SK-N-SH (cell line): Measurements from ENCODE around the gene MAD1L1. TPM values are rescaled to one million over a fixed set of nuclear protein-coding genes. Genes with fewer than 3 reads are reported as not detected.

Experiments used
- CTCF ChIA-PET: fragments of 300-600, 350-600 bp; formaldehyde crosslinking; extraction: SDS; loops from one replicate; lab custom pipeline; 2021; lab: Yijun Ruan, JAX
- POLR2A ChIA-PET: fragments of 350-600 bp; sonication (Branson Sonifier 250); formaldehyde crosslinking; extraction: SDS; loops from one replicate; lab custom pipeline; 2020; ENCODE audit warnings: antibody characterized with exemption, inconsistent platforms; lab: Yijun Ruan, JAX
- DNase-seq: peaks from one replicate; pipeline ENCODE4 v3.0.0; 2012
- H2AFZ ChIP-seq: fragments of 200-600 bp; sonication (generic); 2 replicates; pipeline ENCODE4 v1.8.1; 2016; ENCODE audit warnings: antibody characterized with exemption, mild to moderate bottlenecking, low read depth
- H3F3A ChIP-seq: fragments of 200-600 bp; sonication (generic); replicated peaks from 2 replicates; pipeline ENCODE3; 2016; ENCODE audit warnings: antibody characterized with exemption, mild to moderate bottlenecking; ENCODE audit not compliant: insufficient read depth
- H3K27ac ChIP-seq, 2 experiments: fragments of 200-500 bp in 1 of 2; fragments of 200-600 bp in 1 of 2; sonication (Bioruptor generic) in 1 of 2; sonication (generic), shearing (Covaris generic) in 1 of 2; 2 replicates each; pipeline versions ENCODE4 v1.5.1 to v1.6.1; 2014 to 2016; ENCODE audit warnings: low read depth in 2 of 2, inconsistent platforms in 1 of 2, low read length in 1 of 2, mild to moderate bottlenecking in 1 of 2, mixed read lengths in 1 of 2
- H3K27me3 ChIP-seq: fragments of 200-600 bp; sonication (generic), shearing (Covaris generic); 2 replicates; pipeline ENCODE4 v1.6.1; 2016; ENCODE audit warnings: mixed run types; ENCODE audit not compliant: insufficient read depth
- H3K36me3 ChIP-seq, 2 experiments: fragments of 200-500 bp in 1 of 2; fragments of 200-600 bp in 1 of 2; sonication (Bioruptor generic) in 1 of 2; sonication (generic) in 1 of 2; replicated peaks in 1 of 2; 2 replicates each; pipeline versions ENCODE3 to v1.5.1; 2014 to 2016; ENCODE audit warnings: low read length in 1 of 2, mild to moderate bottlenecking in 1 of 2; ENCODE audit not compliant: insufficient read depth in 2 of 2, control insufficient read depth in 1 of 2
- H3K4me1 ChIP-seq, 2 experiments: fragments of 200-500 bp in 1 of 2; fragments of 200-600 bp in 1 of 2; sonication (Bioruptor generic) in 1 of 2; sonication (generic), shearing (Covaris generic) in 1 of 2; 2 replicates each; pipeline versions ENCODE4 v1.5.1 to v1.6.1; 2014 to 2016; ENCODE audit warnings: low read depth in 1 of 2, low read length in 1 of 2, mixed run types in 1 of 2; ENCODE audit not compliant: insufficient read depth in 2 of 2, control insufficient read depth in 1 of 2
- H3K4me2 ChIP-seq: fragments of 200-600 bp; sonication (generic), shearing (Covaris generic); 2 replicates; pipeline ENCODE4 v1.6.1; 2017; ENCODE audit warnings: mixed run types
- H3K4me3 ChIP-seq, 2 experiments: fragments of 200-500 bp in 1 of 2; fragments of 200-600 bp in 1 of 2; sonication (Bioruptor generic) in 1 of 2; sonication (generic), shearing (Covaris generic) in 1 of 2; 2 replicates each; pipeline versions ENCODE4 v1.5.1 to v1.8.1; 2014 to 2016; ENCODE audit warnings: low read depth in 2 of 2, inconsistent platforms in 1 of 2, low read length in 1 of 2, mild to moderate bottlenecking in 1 of 2, mixed read lengths in 1 of 2, moderate library complexity in 1 of 2
- H3K79me2 ChIP-seq: fragments of 200-600 bp; sonication (generic); 2 replicates; pipeline ENCODE4 v1.8.1; 2017; ENCODE audit warnings: mild to moderate bottlenecking; ENCODE audit not compliant: insufficient read depth
- H3K9ac ChIP-seq: fragments of 200-600 bp; sonication (generic); 2 replicates; pipeline ENCODE4 v1.6.1; 2017; ENCODE audit warnings: mixed run types
- H3K9me2 ChIP-seq: fragments of 200-600 bp; sonication (generic); 2 replicates; pipeline ENCODE4 v1.6.1; 2017; ENCODE audit warnings: mixed run types
- H3K9me3 ChIP-seq: fragments of 200-600 bp; sonication (generic); 2 replicates; pipeline ENCODE4 v1.6.1; 2017; ENCODE audit warnings: mixed run types, mild to moderate bottlenecking, moderate library complexity
- H4K20me1 ChIP-seq: fragments of 200-600 bp; sonication (generic); 2 replicates; pipeline ENCODE4 v1.6.1; 2017; ENCODE audit warnings: mild to moderate bottlenecking, mixed run types; ENCODE audit not compliant: insufficient read depth
- CHD2 ChIP-seq: fragments of 150-350 bp; IDR thresholded peaks from 2 replicates; pipeline ENCODE4 v1.6.1; 2018; ENCODE audit warnings: low read length; ENCODE audit not compliant: partially characterized antibody
- EZH2phosphoT487 ChIP-seq: fragments of 200-600 bp; sonication (generic); IDR thresholded peaks from 2 replicates; pipeline ENCODE4 v1.6.1; 2017; ENCODE audit warnings: low read depth, mixed run types, mild to moderate bottlenecking, antibody characterized with exemption, moderate library complexity, borderline replicate concordance
- FOXJ3 ChIP-seq: sonication (generic); formaldehyde crosslinking; IDR thresholded peaks from 2 replicates; pipeline ENCODE4 v1.5.1; 2020; ENCODE audit warnings: mild to moderate bottlenecking, missing genetic modification reagents
- GATA2 ChIP-seq: sonication (generic); formaldehyde crosslinking; IDR thresholded peaks from 2 replicates; pipeline ENCODE4 v1.5.0; 2020; ENCODE audit warnings: mild to moderate bottlenecking, missing genetic modification reagents
- JUND ChIP-seq: IDR thresholded peaks from 2 replicates; pipeline ENCODE4 v1.4.0; 2012
- SIN3A ChIP-seq: IDR thresholded peaks from 2 replicates; pipeline ENCODE4 v1.6.1; 2012; ENCODE audit warnings: low read depth, mild to moderate bottlenecking, low read length, moderate library complexity, borderline replicate concordance
- TAF1 ChIP-seq: IDR thresholded peaks from 2 replicates; pipeline ENCODE4 v1.6.1; 2012; ENCODE audit warnings: low read depth, mild to moderate bottlenecking, low read length, moderate library complexity, borderline replicate concordance
- TCF12 ChIP-seq: IDR thresholded peaks from 2 replicates; pipeline ENCODE4 v1.4.0; 2012
- YY1 ChIP-seq: IDR thresholded peaks from 2 replicates; pipeline ENCODE4 v1.4.0; 2012; ENCODE audit warnings: low read depth, mild to moderate bottlenecking
- WGBS: methylation state at CpG from one replicate; pipeline ENCODE4 v1.1.6; 2017; ENCODE audit warnings: low lambda C conversion rate; 5-methylcytosine and 5-hydroxymethylcytosine counted together
- polyA plus RNA-seq, 3 experiments: library from polyadenylated mRNA; depleted of rRNA; stranded (reverse); fragments of >200 nt; gene quantifications; 2 replicates each; pipeline ENCODE4 v1.2.3, GENCODE V29; 2012
- TF ChIP-seq, protein P1 (sequence below): IDR thresholded peaks from 2 replicates; pipeline ENCODE4 v1.4.0; 2012; ENCODE audit warnings: low read depth, borderline replicate concordance
- TF ChIP-seq, protein P2 (sequence below): IDR thresholded peaks from 2 replicates; pipeline ENCODE4; 2012

MAD1L1 gene
- polyA plus RNA-seq, 1 of the 3 experiments (the other 2 are of a cell fraction) = 46.2 TPM

DNA sequence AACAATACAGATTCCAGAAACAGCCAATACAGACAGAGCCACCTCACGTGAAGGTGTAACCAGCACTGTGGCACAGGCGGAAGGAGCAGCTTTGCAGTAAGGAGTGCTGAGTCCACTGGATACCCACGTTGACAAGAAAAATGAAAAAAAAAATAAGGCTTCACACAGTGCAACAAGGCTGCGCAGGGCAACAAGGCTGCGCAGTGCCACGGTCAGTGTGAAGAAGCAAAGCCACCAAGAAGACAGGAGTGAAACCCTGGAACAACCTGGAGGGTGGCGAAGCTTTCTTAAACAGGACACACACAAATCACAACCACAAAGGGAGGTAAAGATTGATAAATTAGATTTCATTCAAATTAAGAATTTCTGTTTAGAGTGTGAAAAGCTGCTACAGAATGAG lies 204.0 kb downstream of the MAD1L1 start:
- Histone ChIP-seq H4K20me1 (no peaks in the 10 kb centered on the region), H3K9ac (no peak overlapping the region), H3K27me3 (no peaks in the 10 kb centered on the region), H3K4me3 (no peak overlapping the region), H3K79me2 (no peaks in the 10 kb centered on the region), H3K4me1 (peaks cover 13 to 24% of the 10 kb centered on the region in 2 experiments; a peak in 3 of 4 replicates), H3K9me3 (peaks cover 42% of the 10 kb centered on the region), H2AFZ (no peak overlapping the region), H3K27ac (no peak overlapping the region), H3K9me2 (no peaks in the 10 kb centered on the region), H3K4me2 (no peak overlapping the region), H3F3A (no peaks in the 10 kb centered on the region), H3K36me3 (peaks cover 0 to 20% of the 10 kb centered on the region in 2 experiments)
- TF ChIP-seq FOXJ3 = no peak
- TF ChIP-seq, protein P1, sequence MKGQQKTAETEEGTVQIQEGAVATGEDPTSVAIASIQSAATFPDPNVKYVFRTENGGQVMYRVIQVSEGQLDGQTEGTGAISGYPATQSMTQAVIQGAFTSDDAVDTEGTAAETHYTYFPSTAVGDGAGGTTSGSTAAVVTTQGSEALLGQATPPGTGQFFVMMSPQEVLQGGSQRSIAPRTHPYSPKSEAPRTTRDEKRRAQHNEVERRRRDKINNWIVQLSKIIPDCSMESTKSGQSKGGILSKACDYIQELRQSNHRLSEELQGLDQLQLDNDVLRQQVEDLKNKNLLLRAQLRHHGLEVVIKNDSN = peak; percentile 30; the same call in 1 of the 2 replicates
- 86% methylated on average over 7 of the region's 7 CpGs for WGBS
- ChIA-PET POLR2A (no interaction called here), CTCF (no interaction called here)
- DNase-seq = peak; percentile 15

DNA sequence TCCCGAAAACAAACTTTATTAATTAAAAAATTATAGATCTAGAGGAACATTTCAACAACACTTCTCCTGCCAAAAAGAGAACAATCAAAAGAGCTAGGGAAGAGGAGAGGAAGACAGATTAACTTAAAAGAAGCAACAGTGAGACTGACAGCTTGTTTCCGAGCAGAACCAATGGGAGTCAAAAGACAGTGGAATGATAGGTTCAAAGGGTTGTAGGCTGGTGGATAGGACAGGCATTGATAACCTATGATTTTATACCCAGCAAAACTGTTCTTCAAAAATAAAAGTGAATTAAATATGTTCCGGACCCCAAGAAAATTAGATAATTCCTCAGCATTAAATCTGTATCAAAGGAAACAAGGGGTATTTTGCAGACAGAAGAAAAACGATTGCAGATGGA lies 207.6 kb downstream of the MAD1L1 start:
- peaks cover 42% of the 10 kb centered on the region for H3K9me3 ChIP-seq
- POLR2A ChIA-PET = no interaction called here

DNA sequence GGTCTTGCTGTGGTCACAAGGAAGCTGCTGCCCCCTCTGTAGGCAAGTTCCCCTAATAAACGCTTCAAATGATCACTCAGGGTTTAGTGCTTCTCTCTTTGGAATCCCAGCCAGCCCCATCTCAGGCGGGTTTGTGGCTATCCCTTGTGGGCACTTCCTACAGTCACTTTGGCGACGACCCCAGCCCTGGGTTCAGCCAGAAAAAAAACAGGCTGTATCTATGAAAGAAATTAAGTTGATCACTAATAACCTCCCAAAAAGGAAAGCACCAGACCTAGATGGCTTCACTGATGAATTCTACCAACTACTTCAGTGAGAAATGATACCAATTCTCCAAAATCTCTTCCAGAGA lies 208.2 kb downstream of the MAD1L1 start:
- POLR2A ChIA-PET = no interaction called here
- Histone ChIP-seq H3K9ac (no peak overlapping the region), H3K79me2 (peaks cover 7% of the 10 kb centered on the region; the same call in 1 of the 2 replicates)
- no peak for TF ChIP-seq GATA2 (CRISPR knock-in tag)
- TF ChIP-seq, all 33 proteins: peak for 0
- H3K27ac ChIP-seq = no peak overlapping the region
- H3K9me2 ChIP-seq = no peaks in the 10 kb centered on the region
- WGBS = 96% methylated on average over 4 of the region's 4 CpGs
- CTCF ChIA-PET = interaction anchor here (1.1 kb wide), 1 partner anchor 8 kb away, joined by 4 read pairs; no protein-coding TSS in a partner anchor
- H3F3A ChIP-seq = no peaks in the 10 kb centered on the region
- H3K4me1 ChIP-seq = peaks cover 6 to 8% of the 10 kb centered on the region in 2 experiments; a peak in 3 of 4 replicates
- H3K4me3 ChIP-seq = no peak overlapping the region; a peak in 1 of 4 replicates
- H3K27me3 ChIP-seq = no peaks in the 10 kb centered on the region
- H3K9me3 ChIP-seq = peaks cover 42% of the 10 kb centered on the region
- H3K36me3 ChIP-seq = peaks cover 0 to 20% of the 10 kb centered on the region in 2 experiments
- no peaks in the 10 kb centered on the region for H4K20me1 ChIP-seq
- H3K4me2 ChIP-seq = no peak overlapping the region
- no peak for DNase-seq
- H2AFZ ChIP-seq = no peak overlapping the region

More for the DNA sequence above, 207.6 kb downstream of the MAD1L1 start:
- 91% methylated on average over 4 of the region's 4 CpGs for WGBS
- Histone ChIP-seq H3K9me2 (no peaks in the 10 kb centered on the region), H3K4me1 (peaks cover under 1 to 4% of the 10 kb centered on the region in 2 experiments; a peak in 2 of 4 replicates), H3K9ac (no peak overlapping the region), H3K4me2 (no peak overlapping the region), H3K27ac (no peak overlapping the region), H3K4me3 (no peak overlapping the region), H3K36me3 (peaks cover 0 to 20% of the 10 kb centered on the region in 2 experiments), H4K20me1 (no peaks in the 10 kb centered on the region), H2AFZ (no peak overlapping the region), H3K27me3 (no peaks in the 10 kb centered on the region), H3F3A (no peaks in the 10 kb centered on the region), H3K79me2 (peaks cover 7% of the 10 kb centered on the region; the same call in 1 of the 2 replicates)
- peak; percentile 32 for DNase-seq
- TF ChIP-seq EZH2phosphoT487 = no peak
- TF ChIP-seq TCF12 = no peak
- no peak for TF ChIP-seq JUND
- no peak for TF ChIP-seq CHD2
- TF ChIP-seq, protein P2, sequence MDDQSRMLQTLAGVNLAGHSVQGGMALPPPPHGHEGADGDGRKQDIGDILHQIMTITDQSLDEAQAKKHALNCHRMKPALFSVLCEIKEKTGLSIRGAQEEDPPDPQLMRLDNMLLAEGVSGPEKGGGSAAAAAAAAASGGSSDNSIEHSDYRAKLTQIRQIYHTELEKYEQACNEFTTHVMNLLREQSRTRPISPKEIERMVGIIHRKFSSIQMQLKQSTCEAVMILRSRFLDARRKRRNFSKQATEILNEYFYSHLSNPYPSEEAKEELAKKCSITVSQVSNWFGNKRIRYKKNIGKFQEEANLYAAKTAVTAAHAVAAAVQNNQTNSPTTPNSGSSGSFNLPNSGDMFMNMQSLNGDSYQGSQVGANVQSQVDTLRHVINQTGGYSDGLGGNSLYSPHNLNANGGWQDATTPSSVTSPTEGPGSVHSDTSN = no peak
- TF ChIP-seq YY1 = no peak
- TF ChIP-seq TAF1 = no peak
- no peak for TF ChIP-seq SIN3A
- no peak for TF ChIP-seq FOXJ3
- CTCF ChIA-PET = interaction anchor here (1.1 kb wide), 1 partner anchor 9 kb away, joined by 4 read pairs; no protein-coding TSS in a partner anchor
